Endothelial cell of umbilical vein (primary cell): ENCODE data around the gene HSPB2. TPM values are rescaled to one million over a fixed set of nuclear protein-coding genes. Genes with fewer than 3 reads are reported as not detected.

Experiments used
- BruUV-seq: library from RNA; stranded (reverse); fragments of 400-500 nt; replicated peaks from 2 replicates; lab custom pipeline; 2021; lab: Mats Ljungman, UMichigan
- CTCF ChIA-PET: fragments of 300-600, 350-600 bp; sonication (Branson Sonifier 250); formaldehyde crosslinking; loops from one replicate; lab custom pipeline; 2021; ENCODE audit warnings: antibody characterized with exemption, inconsistent platforms; lab: Charles Lee
- POLR2A ChIA-PET: fragments of 300-600, 350-600 bp; sonication (Branson Sonifier 250); formaldehyde crosslinking; loops from one replicate; lab custom pipeline; 2021; ENCODE audit warnings: antibody characterized with exemption, inconsistent platforms; lab: Charles Lee
- DNase-seq: peaks from one replicate; pipeline ENCODE4 v3.0.0-alpha.2; 2011; ENCODE audit warnings: low read depth, low spot score
- FAIRE-seq: peaks from 2 replicates; lab custom pipeline; 2011; peaks lifted over from hg19 to GRCh38; lab: Jason Lieb, UNC
- H2AFZ ChIP-seq: 2 replicates; pipeline ENCODE4 v1.6.0; 2012; ENCODE audit warnings: low read depth, low read length, control low read depth, inconsistent platforms
- H3K27ac ChIP-seq: 2 replicates; pipeline ENCODE4 v1.5.1; 2011; ENCODE audit warnings: low read depth, mild to moderate bottlenecking, control low read depth, low read length, moderate library complexity; ENCODE audit not compliant: insufficient read depth
- H3K27me3 ChIP-seq, 2 experiments: 2 replicates each; pipeline versions ENCODE4 v1.6.0 to v1.6.1; 2011; ENCODE audit warnings: low read length in 2 of 2, mixed read lengths in 1 of 2; ENCODE audit not compliant: control insufficient read depth in 2 of 2, insufficient read depth in 2 of 2
- H3K36me3 ChIP-seq, 2 experiments: 2 replicates in 1 of 2; 3 replicates in 1 of 2; pipeline ENCODE4 v1.5.1; 2011; ENCODE audit warnings: low read length in 2 of 2, mild to moderate bottlenecking in 1 of 2, moderate library complexity in 1 of 2; ENCODE audit not compliant: control insufficient read depth in 2 of 2, insufficient read depth in 2 of 2; ENCODE audit errors: extremely low read depth in 1 of 2
- H3K4me1 ChIP-seq: 3 replicates; pipeline ENCODE4 v1.5.1; 2011; ENCODE audit warnings: mild to moderate bottlenecking, low read length; ENCODE audit not compliant: control insufficient read depth, insufficient read depth; ENCODE audit errors: extremely low read depth
- H3K4me2 ChIP-seq: 2 replicates; pipeline ENCODE4 v1.6.1; 2011; ENCODE audit warnings: low read length, control low read depth, mixed read lengths; ENCODE audit not compliant: insufficient read depth
- H3K4me3 ChIP-seq, 3 experiments: fragments of 200-600 bp in 1 of 3; sonication (generic), shearing (Covaris generic) in 1 of 3; replicated peaks in 1 of 3; 2 replicates each; pipeline ENCODE4 v1.5.1; 2011 to 2016; ENCODE audit warnings: control low read depth in 3 of 3, low read length in 3 of 3, mild to moderate bottlenecking in 2 of 3, inconsistent platforms in 1 of 3, low read depth in 1 of 3, moderate library complexity in 1 of 3; ENCODE audit not compliant: insufficient read depth in 1 of 3
- H3K79me2 ChIP-seq: 2 replicates; pipeline ENCODE4 v1.6.0; 2012; ENCODE audit warnings: low read length, inconsistent platforms; ENCODE audit not compliant: control insufficient read depth, insufficient read depth
- H3K9ac ChIP-seq: replicated peaks from 2 replicates; pipeline ENCODE3; 2011; ENCODE audit warnings: low read length, control low read depth; ENCODE audit not compliant: insufficient read depth; ENCODE audit errors: extremely low read depth
- H3K9me1 ChIP-seq: replicated peaks from 3 replicates; pipeline ENCODE4 v1.6.0; 2011; ENCODE audit warnings: mild to moderate bottlenecking, low read length; ENCODE audit not compliant: control insufficient read depth, insufficient read depth; ENCODE audit errors: extremely low read depth
- H3K9me3 ChIP-seq: replicated peaks from 2 replicates; pipeline ENCODE4 v1.5.1; 2012; ENCODE audit warnings: low read length, inconsistent platforms; ENCODE audit not compliant: control insufficient read depth, insufficient read depth
- H4K20me1 ChIP-seq: replicated peaks from 2 replicates; pipeline ENCODE3; 2011; ENCODE audit warnings: mild to moderate bottlenecking, low read length; ENCODE audit not compliant: control insufficient read depth, insufficient read depth; ENCODE audit errors: extremely low read depth
- CTCF ChIP-seq, 2 donors: IDR thresholded peaks; 1 replicate in 1 of 2; 2 replicates in 1 of 2; pipeline ENCODE4 v1.5.1; 2011; ENCODE audit warnings: low read length in 2 of 2, mild to moderate bottlenecking in 2 of 2, moderate library complexity in 2 of 2, control low read depth in 1 of 2, inconsistent platforms in 1 of 2, low read depth in 1 of 2; ENCODE audit not compliant: insufficient read depth in 1 of 2; ENCODE audit errors: extremely low read depth in 1 of 2
- EZH2 ChIP-seq: IDR thresholded peaks from 2 replicates; pipeline ENCODE4 v1.6.1; 2012; ENCODE audit warnings: borderline replicate concordance, low read depth, mild to moderate bottlenecking, moderate library complexity, low read length, inconsistent platforms; ENCODE audit not compliant: severe bottlenecking
- FOS ChIP-seq: IDR thresholded peaks from 2 replicates; pipeline ENCODE4 v1.6.1; 2011; ENCODE audit warnings: mild to moderate bottlenecking, low read length, moderate library complexity, borderline replicate concordance; ENCODE audit not compliant: insufficient read depth
- GATA2 ChIP-seq: IDR thresholded peaks from 2 replicates; pipeline ENCODE4 v1.7.0; 2011; ENCODE audit warnings: low read depth, mild to moderate bottlenecking, moderate library complexity, mixed read lengths, low read length; ENCODE audit not compliant: insufficient read length, insufficient read depth
- JUN ChIP-seq: IDR thresholded peaks from 2 replicates; pipeline ENCODE4 v1.6.1; 2011; ENCODE audit warnings: borderline replicate concordance, low read depth; ENCODE audit not compliant: insufficient read length, insufficient read depth
- POLR2A ChIP-seq: IDR thresholded peaks from 2 replicates; pipeline ENCODE4 v1.6.1; 2012; ENCODE audit warnings: low read depth, mild to moderate bottlenecking, control low read depth, low read length
- POLR2AphosphoS5 ChIP-seq: IDR thresholded peaks from 2 replicates; pipeline ENCODE4 v1.6.1; 2012; ENCODE audit warnings: low read depth, mild to moderate bottlenecking, control low read depth, low read length, moderate library complexity; ENCODE audit not compliant: insufficient read depth
- dilution Hi-C: fragments of 300-500 bp; cut with MboI; formaldehyde crosslinking; loops from one replicate; pipeline ENCODE4 v1.15.0; 2019; ENCODE audit warnings: low sequenced_read_pairs; ENCODE audit not compliant: extremely low pct_ligation_motif_present
- intact Hi-C: fragments of 100-400 bp; cut with micrococcal nuclease; formaldehyde crosslinking; loops from one replicate; pipeline ENCODE4 v1.10.0; 2022
- polyA plus RNA-seq, 4 experiments: library from polyadenylated mRNA; depleted of rRNA in 3 of 4; stranded (reverse) in 3 of 4; unstranded in 1 of 4; fragments of >200 nt; gene quantifications; 2 replicates each; pipeline versions ENCODE4 v1.2.1 to v1.2.3, GENCODE V29; 2011 to 2012; ENCODE audit warnings: missing spikeins in 1 of 4
- total RNA-seq: library from RNA; stranded (reverse); gene quantifications from 2 replicates; pipeline ENCODE4 v1.2.3, GENCODE V29; 2021
- TF ChIP-seq, protein P1 (sequence below): IDR thresholded peaks from 2 replicates; pipeline ENCODE4 v1.6.1; 2011; ENCODE audit not compliant: insufficient read depth, insufficient read length

The HSPB2 gene
- total and polyA plus RNA-seq, 2 donors (not counting 3 experiments of a cell fraction or from before 2014, with no cell fraction given): not detected

GRCh38 chr11:111879637-111879960, 32.9 kb upstream of the HSPB2 start:
- Histone ChIP-seq H3K9ac (peak overlapping the region; percentile 95), H2AFZ (peak overlapping the region; percentile 58), H3K36me3 (no peaks in the 10 kb centered on the region), H3K4me2 (peak overlapping the region; percentile 79), H3K9me3 (no peaks in the 10 kb centered on the region), H3K9me1 (no peaks in the 10 kb centered on the region), H3K27ac (peak overlapping the region; percentile 93), H3K4me1 (peaks cover 21% of the 10 kb centered on the region), H3K4me3 (peak overlapping the region in 2 of 3 experiments; percentile 62 to 84), H3K27me3 (no peaks in the 10 kb centered on the region), H3K79me2 (no peaks in the 10 kb centered on the region), H4K20me1 (no peaks in the 10 kb centered on the region)
- FAIRE-seq (no peak), DNase-seq (no peak)
- dilution Hi-C loops: no loop called here
- TF ChIP-seq GATA2: no peak
- TF ChIP-seq, protein P1, sequence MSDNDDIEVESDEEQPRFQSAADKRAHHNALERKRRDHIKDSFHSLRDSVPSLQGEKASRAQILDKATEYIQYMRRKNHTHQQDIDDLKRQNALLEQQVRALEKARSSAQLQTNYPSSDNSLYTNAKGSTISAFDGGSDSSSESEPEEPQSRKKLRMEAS: no peak
- no peak for TF ChIP-seq EZH2
- TF ChIP-seq POLR2A: no peak
- no peak for TF ChIP-seq CTCF (IDR thresholded peaks at IDR 0.05; ENCODE audit: extremely low read depth in 1 of 2, insufficient read depth in 1 of 2, low read depth in 1 of 2, low read length in 2 of 2)
- no peak for TF ChIP-seq POLR2AphosphoS5
- TF ChIP-seq JUN: no peak
- TF ChIP-seq FOS: no peak
- CTCF ChIA-PET: interaction anchor here (1.0 to 1.1 kb wide), 2 partner anchors 8 to 117 kb away, joined by 3 read pairs; partner anchors contain the start of gene ALG9
- POLR2A ChIA-PET: no interaction called here
- intact Hi-C loops: loop anchor here (1.0 to 2.0 kb wide), 13 partner anchors 48 to 401 kb away; partner anchors contain the start of genes BCO2, DIXDC1, DLAT and NKAPD1
- no TSS peak for BruUV-seq
